ENCODE data around the gene NIPBL.
"Not testable (repeated sequence)": the region's sequence is repeated elsewhere in the genome, so short reads cannot be mapped to it uniquely, and the experiment has no call there.

NIPBL gene

GRCh38 chr5:36908544-36909260, 32.1 kb downstream of the NIPBL start:
- no peak for DNase-seq

- DNase-seq: no peak
Measured at GRCh38 chr5:36915653-36916052, 39.1 kb downstream of the NIPBL start.

GRCh38 chr5:36916614-36917013, 40.0 kb downstream of the NIPBL start:
- not testable (repeated sequence) for DNase-seq

GRCh38 chr5:36917358-36917757, 40.8 kb downstream of the NIPBL start:
- DNase-seq: not testable (repeated sequence)

- no peak for DNase-seq
Measured at GRCh38 chr5:36919238-36919637, 42.7 kb downstream of the NIPBL start.

GRCh38 chr5:36919650-36920049, 43.1 kb downstream of the NIPBL start:
- no peak for DNase-seq

GRCh38 chr5:36928947-36929346, 52.4 kb downstream of the NIPBL start:
- no peak for DNase-seq

GRCh38 chr5:36929438-36929837, 52.9 kb downstream of the NIPBL start:
- no peak for DNase-seq

- DNase-seq: no peak
Measured at GRCh38 chr5:36932056-36932455, 55.5 kb downstream of the NIPBL start.

- no peak for DNase-seq
Measured at GRCh38 chr5:36932699-36933098, 56.1 kb downstream of the NIPBL start.

GRCh38 chr5:36934740-36935356, 58.3 kb downstream of the NIPBL start:
- no peak for DNase-seq

GRCh38 chr5:36935805-36936204, 59.2 kb downstream of the NIPBL start:
- DNase-seq: no peak

- no peak for DNase-seq
Measured at GRCh38 chr5:36936309-36936708, 59.7 kb downstream of the NIPBL start.

GRCh38 chr5:36938129-36938528, 61.6 kb downstream of the NIPBL start:
- DNase-seq: no peak

- DNase-seq: no peak
Measured at GRCh38 chr5:36939969-36940858, 63.6 kb downstream of the NIPBL start.

- DNase-seq: no peak
Measured at GRCh38 chr5:36943584-36943983, 67.0 kb downstream of the NIPBL start.

- no peak for DNase-seq
Measured at GRCh38 chr5:36944024-36944423, 67.5 kb downstream of the NIPBL start.

- DNase-seq: peak; percentile 15
Measured at GRCh38 chr5:36944607-36945225, 68.1 kb downstream of the NIPBL start.

- DNase-seq: no peak
Measured at GRCh38 chr5:36945687-36946086, 69.1 kb downstream of the NIPBL start.

GRCh38 chr5:36946101-36946500, 69.5 kb downstream of the NIPBL start:
- DNase-seq: no peak

GRCh38 chr5:36948041-36948440, 71.5 kb downstream of the NIPBL start:
- DNase-seq: no peak

GRCh38 chr5:36948650-36949049, 72.1 kb downstream of the NIPBL start:
- no peak for DNase-seq

- no peak for DNase-seq
Measured at GRCh38 chr5:36949593-36949992, 73.0 kb downstream of the NIPBL start.

Measured in NCI-H2171 (cell line).